HG03457 (cell line): ENCODE results near the gene RNF215.
A peak's percentile ranks its signal among the peaks of the same experiment; 100 is the strongest.

Experiments used
- ATAC-seq: cut with Tn5 transposase; IDR thresholded peaks from one replicate; pipeline ENCODE4 v1.9.1; 2021; ENCODE audit warnings: moderate number of reproducible peaks; ENCODE audit not compliant: unreplicated experiment

The RNF215 gene

GRCh38 chr22:30386960-30387827, at the start of gene RNF215:
Gene RNF215 (minus strand): TSS chr22:30387411. CDS start chr22:30387313, 98 bp downstream.
- no peak for ATAC-seq

- ATAC-seq, result no peak
Observed at GRCh38 chr22:30436196-30436595, 49.0 kb upstream of the RNF215 start.

GRCh38 chr22:30435674-30436126, 48.5 kb upstream of the RNF215 start:
- no peak for ATAC-seq

GRCh38 chr22:30434843-30435242, 47.6 kb upstream of the RNF215 start:
- ATAC-seq, result no peak

- ATAC-seq, result no peak
Observed at GRCh38 chr22:30433773-30434172, 46.6 kb upstream of the RNF215 start.

- ATAC-seq, result no peak
Observed at GRCh38 chr22:30433227-30433626, 46.0 kb upstream of the RNF215 start.

GRCh38 chr22:30432520-30432919, 45.3 kb upstream of the RNF215 start:
- no peak for ATAC-seq

- ATAC-seq, result no peak
Observed at GRCh38 chr22:30432096-30432495, 44.9 kb upstream of the RNF215 start.

GRCh38 chr22:30430933-30431332, 43.7 kb upstream of the RNF215 start:
- no peak for ATAC-seq

GRCh38 chr22:30429887-30430286, 42.7 kb upstream of the RNF215 start:
- no peak for ATAC-seq

- ATAC-seq, result no peak
Observed at GRCh38 chr22:30427871-30428270, 40.7 kb upstream of the RNF215 start.

GRCh38 chr22:30426388-30427353, 39.5 kb upstream of the RNF215 start:
- ATAC-seq, result no peak

GRCh38 chr22:30425616-30426387, 38.6 kb upstream of the RNF215 start, which contains the start of gene MTFP1:
Gene MTFP1 (plus strand): TSS chr22:30425768. CDS start chr22:30425880, 112 bp downstream.
- no peak for ATAC-seq

GRCh38 chr22:30425327-30425615, 38.1 kb upstream of the RNF215 start:
- no peak for ATAC-seq

GRCh38 chr22:30424534-30425326, 37.5 kb upstream of the RNF215 start:
- ATAC-seq, result no peak

GRCh38 chr22:30423959-30424533, 36.8 kb upstream of the RNF215 start:
- ATAC-seq, result peak; percentile 58

GRCh38 chr22:30423301-30423958, 36.2 kb upstream of the RNF215 start:
- ATAC-seq, result peak; percentile 30

GRCh38 chr22:30422481-30423300, 35.5 kb upstream of the RNF215 start:
- no peak for ATAC-seq
